NT2/D1 (cell line): ENCODE results near the gene ZBTB8OS.

ENCODE experiments used
- SUZ12 ChIP-seq: IDR thresholded peaks from 2 replicates; pipeline ENCODE4 v1.6.1; 2011; ENCODE audit not compliant: insufficient read length, insufficient read depth; ENCODE audit errors: extremely low read depth
- YY1 ChIP-seq: IDR thresholded peaks from 2 replicates; pipeline ENCODE4 v1.6.1; 2011; ENCODE audit not compliant: insufficient read length, insufficient read depth

DNA sequence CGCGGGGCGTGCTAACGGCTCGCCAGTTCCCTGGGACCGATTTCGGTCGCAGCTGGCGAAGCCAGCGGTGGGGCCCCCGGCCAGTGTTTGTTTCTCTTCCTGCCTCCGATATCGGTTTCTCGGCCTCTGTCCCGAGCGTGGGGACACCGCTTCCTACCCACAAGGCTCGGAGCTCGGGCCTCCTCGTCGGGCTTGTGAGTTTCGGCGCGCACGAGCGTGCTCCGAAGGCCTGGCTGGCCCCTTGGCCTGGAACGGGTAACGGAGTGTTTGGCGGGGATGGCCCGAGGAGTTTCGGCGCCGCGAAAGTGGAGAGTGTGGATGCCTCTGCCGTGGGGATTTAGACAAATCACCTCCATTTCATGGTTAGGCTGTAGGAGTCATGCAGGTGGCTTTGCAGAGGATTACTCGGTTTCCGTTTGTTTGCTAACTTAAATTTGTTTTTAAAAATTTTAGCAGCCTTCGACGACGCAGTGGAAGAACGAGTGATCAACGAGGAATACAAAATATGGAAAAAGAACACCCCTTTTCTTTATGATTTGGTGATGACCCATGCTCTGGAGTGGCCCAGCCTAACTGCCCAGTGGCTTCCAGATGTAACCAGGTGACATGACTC is 1.2 kb upstream of the ZBTB8OS start:
- no peak for TF ChIP-seq YY1
- no peak for TF ChIP-seq SUZ12
